HEK293 (cell line): Measurements from ENCODE around the gene ESRRG.
A peak's percentile ranks its signal among the peaks of the same experiment; 100 is the strongest.

ENCODE experiments used
- CTCF ChIA-PET: fragments of 350-600 bp; formaldehyde crosslinking; extraction: SDS; loops from one replicate; lab custom pipeline; 2021; ENCODE audit warnings: antibody characterized with exemption; lab: Yijun Ruan, JAX
- POLR2A ChIA-PET: fragments of 300-600 bp; formaldehyde crosslinking; extraction: SDS; loops from one replicate; lab custom pipeline; 2020; ENCODE audit warnings: antibody characterized with exemption, inconsistent platforms; lab: Yijun Ruan, JAX
- H3K27ac ChIP-seq: fragments of 200-500 bp; sonication (Bioruptor generic); 2 replicates; pipeline ENCODE4 v1.5.1; 2014; ENCODE audit warnings: low read depth, low read length, control low read depth, inconsistent platforms; ENCODE audit errors: extremely low read depth
- H3K36me3 ChIP-seq, 2 experiments: fragments of 200-500 bp in 1 of 2; sonication (Bioruptor generic) in 1 of 2; 1 replicate in 1 of 2; 2 replicates in 1 of 2; pipeline ENCODE4 v1.5.1; 2014 to 2017; ENCODE audit warnings: inconsistent platforms in 2 of 2, low read length in 2 of 2; ENCODE audit not compliant: control insufficient read depth in 2 of 2, insufficient read depth in 1 of 2
- H3K4me1 ChIP-seq: fragments of 200-500 bp; sonication (Bioruptor generic); 2 replicates; pipeline ENCODE4 v1.5.1; 2014; ENCODE audit warnings: mild to moderate bottlenecking, low read length, inconsistent platforms; ENCODE audit not compliant: control insufficient read depth, insufficient read depth
- H3K4me3 ChIP-seq: 2 replicates; pipeline ENCODE4 v1.5.1; 2011; ENCODE audit warnings: low read depth, mild to moderate bottlenecking, control low read depth, low read length, moderate library complexity
- H3K9me3 ChIP-seq: fragments of 200-500 bp; sonication (Bioruptor generic); 2 replicates; pipeline ENCODE4 v1.5.1; 2014; ENCODE audit warnings: low read depth, low read length, inconsistent platforms; ENCODE audit not compliant: control insufficient read depth, insufficient read depth
- HOXA7 ChIP-seq: sonication (generic); formaldehyde crosslinking; IDR thresholded peaks from 2 replicates; pipeline ENCODE4 v1.8.1; 2022; ENCODE audit warnings: missing genetic modification reagents, borderline replicate concordance
- KLF1 ChIP-seq: fragments of 450-650 bp; formaldehyde crosslinking; IDR thresholded peaks from 2 replicates; pipeline ENCODE4 v1.5.1; 2016; ENCODE audit warnings: missing biosample characterization, missing genetic modification characterization
- KLF16 ChIP-seq: fragments of 450-650 bp; formaldehyde crosslinking; IDR thresholded peaks from 2 replicates; pipeline ENCODE4 v1.5.1; 2017; ENCODE audit warnings: missing biosample characterization, missing genetic modification characterization
- TCF7L2 ChIP-seq: IDR thresholded peaks from 2 replicates; pipeline ENCODE4 v1.6.1; 2011; ENCODE audit warnings: low read depth, mild to moderate bottlenecking, inconsistent platforms, low read length, moderate library complexity, borderline replicate concordance
- TRIM28 ChIP-seq: IDR thresholded peaks from 2 replicates; pipeline ENCODE4 v1.6.1; 2011; ENCODE audit warnings: low read length, control low read depth, borderline replicate concordance
- ZNF155 ChIP-seq: fragments of 450-650 bp; formaldehyde crosslinking; IDR thresholded peaks from 2 replicates; pipeline ENCODE4 v1.5.1; 2016; ENCODE audit warnings: missing biosample characterization, missing genetic modification characterization
- ZNF555 ChIP-seq: fragments of 450-650 bp; formaldehyde crosslinking; conservative IDR thresholded peaks from 2 replicates; pipeline ENCODE4 v1.5.1; 2017; ENCODE audit warnings: missing biosample characterization, mild to moderate bottlenecking, missing genetic modification characterization, inconsistent platforms
- ZNF585B ChIP-seq: fragments of 450-650 bp; formaldehyde crosslinking; IDR thresholded peaks from 2 replicates; pipeline ENCODE4 v1.5.1; 2016; ENCODE audit warnings: missing biosample characterization, missing genetic modification characterization
- ZNF776 ChIP-seq: fragments of 450-650 bp; formaldehyde crosslinking; IDR thresholded peaks from 2 replicates; pipeline ENCODE4 v1.5.0; 2017; ENCODE audit warnings: missing biosample characterization, missing genetic modification characterization, borderline replicate concordance
- TF ChIP-seq, protein P1 (sequence below): IDR thresholded peaks from 2 replicates; pipeline ENCODE4 v1.6.1; 2011; ENCODE audit warnings: mild to moderate bottlenecking, low read depth, low read length, borderline replicate concordance
- TF ChIP-seq, protein P2 (sequence below): sonication (generic); formaldehyde crosslinking; IDR thresholded peaks from 2 replicates; pipeline ENCODE4 v1.8.1; 2022; ENCODE audit warnings: mild to moderate bottlenecking, moderate library complexity, missing genetic modification reagents

Gene ESRRG

GRCh38 chr1:216457356-216457755, 265.9 kb downstream of the ESRRG start:
- no peaks in the 10 kb centered on the region for H3K4me1 ChIP-seq
- no peaks in the 10 kb centered on the region for H3K36me3 ChIP-seq
- TF ChIP-seq HOXA7 (CRISPR knock-in tag) (no peak), TRIM28 (0 out of 2 replicates have a peak, but pooled peaks have one; percentile 6)
- ChIA-PET POLR2A (no interaction called here), CTCF (no interaction called here)
- no peak overlapping the region for H3K27ac ChIP-seq
- H3K4me3 ChIP-seq: no peak overlapping the region
- H3K9me3 ChIP-seq: no peaks in the 10 kb centered on the region

DNA sequence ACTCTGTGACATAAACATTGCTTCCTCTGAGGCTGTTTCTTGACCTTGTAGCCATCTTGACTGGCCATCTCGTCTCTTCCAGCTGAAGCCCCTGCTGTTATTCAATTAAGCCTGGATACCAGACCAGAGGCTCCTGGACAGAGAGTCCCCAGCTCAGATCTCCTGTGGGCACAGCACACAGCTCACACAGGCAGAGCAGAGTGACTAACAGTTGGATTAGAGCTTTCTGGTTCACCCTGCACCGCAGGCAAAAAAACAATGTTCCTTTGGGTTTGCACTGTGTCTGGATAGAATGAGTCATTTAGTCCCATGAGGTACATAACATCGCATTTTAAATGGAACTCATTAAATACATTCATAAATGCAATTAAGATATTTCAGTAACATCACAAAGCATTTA, 266.5 kb downstream of the ESRRG start:
- TF ChIP-seq TRIM28 (0 out of 2 replicates have a peak, but pooled peaks have one; percentile 36), ZNF555 (tag by site-specific recombination) (no peak)
- H3K4me1 ChIP-seq: no peaks in the 10 kb centered on the region
- H3K27ac ChIP-seq: no peak overlapping the region
- H3K36me3 ChIP-seq: no peaks in the 10 kb centered on the region
- ChIA-PET CTCF (interaction anchor here (0.5 to 0.6 kb wide), 2 partner anchors 30 to 204 kb away, joined by 3 read pairs; no protein-coding TSS in a partner anchor), POLR2A (no interaction called here)
- no peaks in the 10 kb centered on the region for H3K9me3 ChIP-seq
- H3K4me3 ChIP-seq: no peak overlapping the region

- Histone ChIP-seq H3K27ac (no peak overlapping the region), H3K36me3 (no peaks in the 10 kb centered on the region), H3K4me3 (no peak overlapping the region), H3K9me3 (no peaks in the 10 kb centered on the region)
- POLR2A ChIA-PET: no interaction called here
- TF ChIP-seq KLF1 (no peak), ZNF155 (tag by site-specific recombination) (no peak), ZNF776 (tag by site-specific recombination) (no peak), KLF16 (no peak), ZNF585B (tag by site-specific recombination) (no peak), TCF7L2 (0 out of 2 replicates have a peak, but pooled peaks have one; percentile 36)
- TF ChIP-seq, protein P1, sequence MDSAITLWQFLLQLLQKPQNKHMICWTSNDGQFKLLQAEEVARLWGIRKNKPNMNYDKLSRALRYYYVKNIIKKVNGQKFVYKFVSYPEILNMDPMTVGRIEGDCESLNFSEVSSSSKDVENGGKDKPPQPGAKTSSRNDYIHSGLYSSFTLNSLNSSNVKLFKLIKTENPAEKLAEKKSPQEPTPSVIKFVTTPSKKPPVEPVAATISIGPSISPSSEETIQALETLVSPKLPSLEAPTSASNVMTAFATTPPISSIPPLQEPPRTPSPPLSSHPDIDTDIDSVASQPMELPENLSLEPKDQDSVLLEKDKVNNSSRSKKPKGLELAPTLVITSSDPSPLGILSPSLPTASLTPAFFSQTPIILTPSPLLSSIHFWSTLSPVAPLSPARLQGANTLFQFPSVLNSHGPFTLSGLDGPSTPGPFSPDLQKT: no peak
- TF ChIP-seq, protein P2, sequence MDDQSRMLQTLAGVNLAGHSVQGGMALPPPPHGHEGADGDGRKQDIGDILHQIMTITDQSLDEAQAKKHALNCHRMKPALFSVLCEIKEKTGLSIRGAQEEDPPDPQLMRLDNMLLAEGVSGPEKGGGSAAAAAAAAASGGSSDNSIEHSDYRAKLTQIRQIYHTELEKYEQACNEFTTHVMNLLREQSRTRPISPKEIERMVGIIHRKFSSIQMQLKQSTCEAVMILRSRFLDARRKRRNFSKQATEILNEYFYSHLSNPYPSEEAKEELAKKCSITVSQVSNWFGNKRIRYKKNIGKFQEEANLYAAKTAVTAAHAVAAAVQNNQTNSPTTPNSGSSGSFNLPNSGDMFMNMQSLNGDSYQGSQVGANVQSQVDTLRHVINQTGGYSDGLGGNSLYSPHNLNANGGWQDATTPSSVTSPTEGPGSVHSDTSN (CRISPR knock-in tag): no peak
- TF ChIP-seq, all 188 proteins: peak for 1
- CTCF ChIA-PET: no interaction called here
- H3K4me1 ChIP-seq: no peaks in the 10 kb centered on the region
These were observed 269.5 kb downstream of the ESRRG start for GRCh38 chr1:216453777-216454176.
